GM12892 (cell line): ENCODE measurements around the gene TENT5C.

Experiments
- DNase-seq: peaks from one replicate; pipeline ENCODE4 v3.0.0; 2011; ENCODE audit not compliant: insufficient read length
- FAIRE-seq: peaks from 2 replicates; lab custom pipeline; 2011; peaks lifted over from hg19 to GRCh38; lab: Jason Lieb, UNC
- POLR2A ChIP-seq: IDR thresholded peaks from 2 replicates; pipeline ENCODE4 v1.6.1; 2011; ENCODE audit warnings: low read depth, low read length, control low read depth
- POLR2AphosphoS5 ChIP-seq: IDR thresholded peaks from 2 replicates; pipeline ENCODE4 v1.6.1; 2011; ENCODE audit warnings: low read depth, low read length, control low read depth
- TAF1 ChIP-seq: IDR thresholded peaks from 2 replicates; pipeline ENCODE4 v1.6.1; 2011; ENCODE audit warnings: low read depth, mild to moderate bottlenecking, control low read depth, low read length, borderline replicate concordance

Gene TENT5C

GRCh38 chr1:117586747-117587498 is 18.9 kb upstream of the TENT5C start:
- FAIRE-seq (no peak), DNase-seq (no peak)
- TF ChIP-seq POLR2AphosphoS5: no peak
- no peak for TF ChIP-seq POLR2A
- TF ChIP-seq TAF1: no peak

- TF ChIP-seq POLR2A (no peak), TAF1 (no peak)
- no peak for FAIRE-seq
- DNase-seq: no peak
Observed at GRCh38 chr1:117587499-117588356, 18.1 kb upstream of the TENT5C start.

DNA sequence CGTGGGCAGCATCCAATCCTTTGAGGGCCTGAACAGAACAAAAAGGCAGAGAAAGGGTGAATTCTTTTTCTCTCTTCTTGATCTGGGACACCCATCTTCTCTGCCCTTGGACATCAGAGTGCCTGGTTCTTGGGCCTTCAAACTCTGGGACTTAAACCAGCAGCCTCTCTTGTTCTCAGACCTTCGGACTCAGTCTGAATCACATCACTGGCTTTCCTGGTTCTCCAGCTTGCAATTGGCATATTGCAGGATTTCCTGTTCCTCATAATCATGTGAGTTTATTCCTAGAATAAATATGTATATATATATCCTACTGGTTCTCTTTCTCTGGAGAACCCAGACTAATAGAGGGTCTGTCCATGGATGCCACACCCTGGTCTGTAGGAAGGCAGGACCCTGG is 16.3 kb upstream of the TENT5C start:
- no peak for FAIRE-seq

GRCh38 chr1:117590273-117590925 is 15.4 kb upstream of the TENT5C start:
- no peak for FAIRE-seq
- no peak for DNase-seq
- no peak for TF ChIP-seq TAF1
- TF ChIP-seq POLR2AphosphoS5: no peak
- no peak for TF ChIP-seq POLR2A

More for the DNA sequence above, 16.3 kb upstream of the TENT5C start:
- no peak for DNase-seq
- TF ChIP-seq TAF1 (no peak), POLR2AphosphoS5 (no peak), POLR2A (no peak)

DNA sequence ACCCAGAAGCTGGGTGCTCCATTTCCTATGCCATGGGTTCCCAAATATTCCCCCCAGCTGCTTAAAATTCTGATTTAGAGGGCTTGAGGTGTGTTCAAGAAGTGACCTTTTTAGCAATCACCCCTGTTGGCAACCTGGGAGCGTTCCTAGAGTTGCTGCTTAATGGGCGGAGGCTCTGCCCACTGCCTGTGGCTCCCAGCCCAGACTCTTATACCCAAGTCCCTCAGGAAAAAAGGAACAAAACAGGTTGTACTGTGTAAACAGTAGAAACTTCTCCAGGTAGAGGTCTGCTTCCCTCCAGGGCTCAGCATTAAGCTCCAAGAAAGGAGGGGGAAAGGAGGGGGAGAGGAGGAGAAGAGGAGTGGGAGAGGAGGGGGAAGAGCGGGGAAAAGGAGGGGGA is 14.6 kb upstream of the TENT5C start:
- FAIRE-seq (no peak), DNase-seq (no peak)
- TF ChIP-seq TAF1 (no peak), POLR2AphosphoS5 (no peak), POLR2A (no peak)

DNA sequence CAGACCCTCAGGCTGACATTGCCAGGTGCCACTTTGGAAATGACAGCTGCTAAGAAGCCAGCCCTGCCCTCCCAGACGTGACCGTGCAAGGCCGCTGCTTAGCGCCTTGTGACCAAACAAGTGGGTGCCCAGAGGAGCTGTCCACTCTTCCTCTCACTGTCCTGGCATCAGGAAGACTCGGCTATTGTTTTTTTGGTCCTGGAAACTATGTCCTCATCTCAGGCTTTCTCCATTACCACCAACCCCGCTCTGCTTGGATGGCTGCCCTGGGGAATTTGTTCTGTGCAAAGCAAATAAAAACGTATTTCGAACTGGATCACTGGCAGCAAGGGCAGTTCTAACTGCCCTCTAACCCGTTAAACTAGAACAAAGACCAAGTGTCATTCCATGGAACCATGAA is 13.7 kb upstream of the TENT5C start:
- DNase-seq (no peak), FAIRE-seq (no peak)
- TF ChIP-seq TAF1 (no peak), POLR2A (no peak), POLR2AphosphoS5 (no peak)

DNA sequence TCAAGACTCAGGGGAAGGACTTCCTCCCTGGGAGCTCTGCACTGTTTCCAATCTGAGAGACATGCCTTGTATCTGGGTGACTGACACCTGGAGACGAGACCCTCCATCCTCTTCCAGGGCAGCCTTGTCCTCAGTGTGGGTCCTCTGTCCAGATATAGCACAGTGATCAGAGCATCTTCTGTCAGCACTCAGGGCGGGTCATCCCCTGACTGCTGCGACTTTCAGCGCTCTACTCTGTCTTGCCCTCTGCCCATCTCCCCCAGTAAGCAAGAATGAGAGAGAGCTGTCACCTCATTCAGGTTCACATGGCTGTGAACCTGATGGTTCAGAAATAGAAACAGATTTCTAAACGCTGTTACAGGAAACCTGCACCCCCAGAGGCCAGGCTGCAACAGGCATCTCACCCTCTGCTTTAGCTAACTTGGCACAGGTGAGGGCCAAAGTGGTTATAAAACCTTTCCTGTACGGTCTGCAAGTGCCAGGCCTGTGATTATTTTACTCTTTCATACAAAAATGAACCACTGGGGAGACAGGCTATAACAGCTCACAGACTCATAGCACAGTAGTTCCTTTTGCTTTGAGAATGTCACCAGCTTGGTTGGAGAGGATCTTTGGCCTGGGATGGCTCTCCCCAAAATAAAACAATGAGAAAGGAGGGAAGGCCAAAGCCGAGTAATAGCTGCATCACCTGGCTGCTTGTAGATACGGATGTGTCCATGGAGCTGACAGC is 11.4 kb upstream of the TENT5C start:
- TF ChIP-seq POLR2AphosphoS5: no peak
- TF ChIP-seq POLR2A: no peak
- no peak for TF ChIP-seq TAF1
- FAIRE-seq (no peak), DNase-seq (no peak)

GRCh38 chr1:117596023-117596720 is 9.7 kb upstream of the TENT5C start:
- FAIRE-seq: no peak
- TF ChIP-seq POLR2AphosphoS5: no peak
- no peak for TF ChIP-seq POLR2A
- no peak for TF ChIP-seq TAF1
- no peak for DNase-seq

DNA sequence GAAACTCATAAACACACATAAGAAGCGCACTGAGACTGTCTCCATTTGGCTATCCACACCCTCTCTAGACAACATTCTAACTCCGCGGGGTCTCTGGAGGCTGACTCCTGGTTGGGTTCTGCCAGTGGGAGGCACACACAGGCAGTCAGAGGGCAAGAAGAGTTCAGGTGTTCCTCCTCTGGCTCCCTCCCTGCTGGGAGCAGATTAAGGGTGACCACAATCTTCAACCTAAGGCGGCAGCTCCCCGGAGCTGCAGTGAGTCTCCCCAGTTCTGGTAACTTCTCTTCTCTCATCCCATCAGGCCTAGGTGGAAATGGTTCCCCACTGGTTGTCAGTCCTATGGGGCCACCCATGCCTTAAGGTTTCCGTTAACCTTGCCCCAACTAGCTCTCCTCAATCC is 7.4 kb upstream of the TENT5C start:
- FAIRE-seq (no peak), DNase-seq (no peak)
- TF ChIP-seq POLR2A (no peak), TAF1 (no peak), POLR2AphosphoS5 (no peak)
